Natural killer cell (primary cell): ENCODE measurements around the gene PTMA. TPM values are rescaled to one million over a fixed set of nuclear protein-coding genes. Genes with fewer than 3 reads are reported as not detected.

Experiments
- ATAC-seq, 3 donors: fragments of 150-1000 bp in 2 of 3; fragments of 200-7000 bp in 1 of 3; cut with Tn5 transposase; 1 replicate in 1 of 3; 2 replicates in 2 of 3; pipeline ENCODE4 v1.10.0; 2021; ENCODE audit warnings: mild to moderate bottlenecking in 2 of 3, moderate library complexity in 2 of 3
- DNase-seq, 2 donors: peaks; one replicate each; pipeline versions ENCODE4 v3.0.0 to v3.0.0-alpha.2; 2013 to 2021; ENCODE audit warnings: mixed read lengths in 1 of 2
- H3K27ac ChIP-seq: one replicate; pipeline ENCODE4 v1.5.1; 2013; ENCODE audit warnings: mild to moderate bottlenecking, low read length
- H3K27me3 ChIP-seq: one replicate; pipeline ENCODE4 v1.6.1; 2013; ENCODE audit warnings: low read length; ENCODE audit not compliant: control insufficient read depth, insufficient read depth
- H3K36me3 ChIP-seq: one replicate; pipeline ENCODE4 v1.6.1; 2013; ENCODE audit warnings: low read length; ENCODE audit not compliant: control insufficient read depth, insufficient read depth
- H3K4me1 ChIP-seq: one replicate; pipeline ENCODE4 v1.6.1; 2013; ENCODE audit warnings: low read length; ENCODE audit not compliant: control insufficient read depth, insufficient read depth
- H3K4me3 ChIP-seq: one replicate; pipeline ENCODE4 v1.5.1; 2013; ENCODE audit warnings: low read length
- H3K9me3 ChIP-seq: one replicate; pipeline ENCODE4 v1.6.1; 2013; ENCODE audit warnings: low read length; ENCODE audit not compliant: control insufficient read depth, insufficient read depth
- H3K27ac Mint-ChIP-seq, 2 donors: one replicate each; pipeline ENCODE4 v1.8.0; 2022; ENCODE audit warnings: mild to moderate bottlenecking in 2 of 2, mixed read lengths in 2 of 2, moderate library complexity in 1 of 2
- H3K27me3 Mint-ChIP-seq, 2 donors: one replicate each; pipeline ENCODE4 v1.8.0; 2022; ENCODE audit warnings: low read depth in 2 of 2, mixed read lengths in 2 of 2
- H3K36me3 Mint-ChIP-seq: one replicate; pipeline ENCODE4 v1.8.0; 2022; ENCODE audit warnings: mixed read lengths
- H3K4me1 Mint-ChIP-seq, 2 donors: one replicate each; pipeline ENCODE4 v1.8.0; 2022; ENCODE audit warnings: mixed read lengths in 2 of 2
- H3K4me3 Mint-ChIP-seq: one replicate; pipeline ENCODE4 v1.8.0; 2022; ENCODE audit warnings: mild to moderate bottlenecking, moderate library complexity, mixed read lengths
- H3K9me3 Mint-ChIP-seq, 2 donors: one replicate each; pipeline ENCODE4 v1.8.0; 2022; ENCODE audit warnings: mixed read lengths in 2 of 2
- CTCF ChIP-seq: fragments of 200-600 bp; IDR thresholded peaks from one replicate; pipeline ENCODE4 v1.8.0; 2022; ENCODE audit warnings: antibody characterized with exemption
- WGBS: methylation state at CpG from one replicate; pipeline ENCODE4 v1.1.7; 2013; ENCODE audit warnings: missing lambda C conversion rate; ENCODE audit not compliant: insufficient coverage; 5-methylcytosine and 5-hydroxymethylcytosine counted together
- intact Hi-C: fragments of 100-400 bp; cut with micrococcal nuclease; formaldehyde crosslinking; loops from one replicate; pipeline ENCODE4 v1.14.2; 2022
- total RNA-seq, 4 donors: library from RNA; stranded (reverse); fragments of 120-200 nt in 1 of 4; gene quantifications; one replicate each; pipeline versions ENCODE4 v1.2.3 to v1.2.4, GENCODE V29; 2013 to 2022

The PTMA gene
- total RNA-seq, 3 donors from 2014 or later (not counting 1 experiment from before 2014, with no cell fraction given): 1,245 to 1,643 (median 1,314) TPM

- Histone ChIP-seq H3K27me3 (peaks cover 3% of the 10 kb centered on the region), H3K4me3 (no peak overlapping the region), H3K4me1 (peaks cover 21% of the 10 kb centered on the region), H3K9me3 (no peaks in the 10 kb centered on the region), H3K36me3 (no peaks in the 10 kb centered on the region), H3K27ac (no peak overlapping the region)
- intact Hi-C loops: no loop called here
- TF ChIP-seq CTCF: no peak
- no peaks in the 10 kb centered on the region for H3K36me3 Mint-ChIP-seq
- no peak overlapping the region for H3K27ac Mint-ChIP-seq
- peak overlapping the region; percentile 13 for H3K4me3 Mint-ChIP-seq
- DNase-seq (no peak), ATAC-seq (no peak)
- 91% methylated on average over 11 of the region's 11 CpGs for WGBS
- H3K27me3 Mint-ChIP-seq: peaks cover 0 to 14% of the 10 kb centered on the region in 2 donors
- H3K4me1 Mint-ChIP-seq: peaks cover 13 to 24% of the 10 kb centered on the region in 2 donors
- no peaks in the 10 kb centered on the region for H3K9me3 Mint-ChIP-seq
These were observed 28.4 kb upstream of the PTMA start for GRCh38 chr2:231679908-231680284.

GRCh38 chr2:231680285-231680991, 27.9 kb upstream of the PTMA start:
- H3K36me3 ChIP-seq: no peaks in the 10 kb centered on the region
- no peaks in the 10 kb centered on the region for H3K9me3 ChIP-seq
- H3K27ac ChIP-seq: no peak overlapping the region
- intact Hi-C loops: no loop called here
- Mint-ChIP-seq H3K4me3 (peak overlapping the region; percentile 59), H3K27ac (no peak overlapping the region), H3K36me3 (no peaks in the 10 kb centered on the region), H3K27me3 (peaks cover 0 to 14% of the 10 kb centered on the region in 2 donors), H3K4me1 (peaks cover 7 to 19% of the 10 kb centered on the region in 2 donors), H3K9me3 (no peaks in the 10 kb centered on the region)
- DNase-seq: no peak
- H3K4me3 ChIP-seq: peak overlapping the region; percentile 10
- 65% methylated on average over 39 of the region's 39 CpGs for WGBS
- no peak for ATAC-seq
- H3K27me3 ChIP-seq: peaks cover 3% of the 10 kb centered on the region
- peaks cover 17% of the 10 kb centered on the region for H3K4me1 ChIP-seq
- no peak for TF ChIP-seq CTCF

DNA sequence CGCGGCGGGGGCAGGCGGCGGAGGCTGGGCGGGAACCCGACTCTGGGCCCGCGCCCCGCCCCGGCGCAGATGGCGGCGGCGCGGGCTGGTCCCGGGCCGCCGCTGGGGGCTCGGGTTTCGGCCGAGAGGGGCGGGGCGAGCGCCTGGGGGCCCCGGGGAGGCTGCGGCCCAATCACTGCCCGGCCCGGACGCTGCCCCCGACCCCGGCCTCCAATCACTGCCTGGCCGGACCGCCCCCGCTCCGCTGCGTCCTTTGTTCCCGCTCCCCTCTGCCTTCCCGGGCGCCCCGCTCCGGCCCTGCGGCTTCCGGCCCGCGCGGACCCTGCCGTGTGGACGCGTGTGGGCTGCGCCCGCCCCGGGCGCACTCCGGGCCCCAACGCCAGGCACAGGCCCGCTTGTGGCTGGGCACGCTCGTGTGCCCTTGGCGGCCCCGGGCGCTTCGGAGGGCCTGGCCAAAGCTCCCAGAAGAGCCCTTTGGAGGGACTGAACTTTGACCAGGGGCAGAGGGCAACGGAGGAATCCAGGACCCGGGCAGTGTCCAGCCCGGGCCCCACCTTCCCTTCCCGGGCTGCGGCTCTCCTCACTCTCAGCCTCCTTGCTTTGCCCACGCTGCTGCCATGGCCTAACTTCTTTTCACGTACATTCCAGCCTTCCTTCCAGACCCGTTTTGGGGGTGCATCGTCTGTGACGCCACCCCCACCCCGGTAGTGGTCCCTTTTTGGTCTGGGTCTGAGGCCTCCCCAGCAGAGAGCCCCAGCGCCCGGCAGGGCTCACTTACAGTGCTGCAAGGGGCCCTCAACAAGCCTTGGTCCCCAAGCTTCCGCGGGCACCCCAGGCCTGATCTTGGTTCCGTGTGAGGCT, 27.1 kb upstream of the PTMA start:
- Mint-ChIP-seq H3K27ac (no peak overlapping the region), H3K36me3 (no peaks in the 10 kb centered on the region), H3K4me3 (peak overlapping the region; percentile 78), H3K9me3 (no peaks in the 10 kb centered on the region), H3K27me3 (peaks cover 0 to 14% of the 10 kb centered on the region in 2 donors), H3K4me1 (peaks cover 6 to 11% of the 10 kb centered on the region in 2 donors)
- TF ChIP-seq CTCF: no peak
- Histone ChIP-seq H3K27me3 (peaks cover 3% of the 10 kb centered on the region), H3K27ac (no peak overlapping the region), H3K4me3 (no peak overlapping the region), H3K36me3 (no peaks in the 10 kb centered on the region), H3K4me1 (peaks cover 12% of the 10 kb centered on the region), H3K9me3 (no peaks in the 10 kb centered on the region)
- intact Hi-C loops: no loop called here
- ATAC-seq: peak in 2 of 3 donors; percentile 24 to 29
- WGBS: 17% methylated on average over 79 of the region's 79 CpGs
- DNase-seq: no peak
